ENCODE measurements around the gene KIAA1210.
"Not testable (repeated sequence)": the region's sequence is repeated elsewhere in the genome, so short reads cannot be mapped to it uniquely, and the experiment has no call there.

KIAA1210 gene

GRCh38 chrX:119030990-119031389 is 96.6 kb downstream of the KIAA1210 start:
- DNase-seq: no peak

- not testable (repeated sequence) for DNase-seq
These were observed 98.0 kb downstream of the KIAA1210 start for GRCh38 chrX:119029656-119030055.

- DNase-seq: no peak
These were observed 98.8 kb downstream of the KIAA1210 start for GRCh38 chrX:119028733-119029330.
